H9 (cell line): ENCODE measurements around the gene POLD3. TPM values are rescaled to one million over a fixed set of nuclear protein-coding genes. Genes with fewer than 3 reads are reported as not detected.

Experiments
- DNase-seq: peaks from one replicate; pipeline ENCODE4 v3.0.0-alpha.2; 2017
- H2AFZ ChIP-seq: one replicate; pipeline ENCODE4 v1.6.1; 2013; ENCODE audit warnings: mild to moderate bottlenecking, low read length, control low read depth, moderate library complexity
- H2AK5ac ChIP-seq: 2 replicates; pipeline ENCODE4 v1.6.1; 2013; ENCODE audit warnings: low read length, control low read depth, mixed read lengths; ENCODE audit not compliant: insufficient read length
- H2BK120ac ChIP-seq: one replicate; pipeline ENCODE4 v1.6.1; 2013; ENCODE audit warnings: low read depth, mild to moderate bottlenecking, low read length, control low read depth, inconsistent platforms; ENCODE audit not compliant: poor library complexity, severe bottlenecking
- H2BK12ac ChIP-seq: 2 replicates; pipeline ENCODE4 v1.6.1; 2013; ENCODE audit warnings: low read length, control low read depth, mixed read lengths, low read depth; ENCODE audit not compliant: insufficient read length
- H2BK15ac ChIP-seq: 2 replicates; pipeline ENCODE4 v1.6.1; 2013; ENCODE audit warnings: low read depth, low read length, control low read depth
- H2BK20ac ChIP-seq: one replicate; pipeline ENCODE4 v1.6.1; 2013; ENCODE audit warnings: low read depth, mild to moderate bottlenecking, low read length, control low read depth, inconsistent platforms; ENCODE audit not compliant: poor library complexity, severe bottlenecking
- H2BK5ac ChIP-seq: 2 replicates; pipeline ENCODE4 v1.6.1; 2013; ENCODE audit warnings: low read length, control low read depth, mixed read lengths; ENCODE audit not compliant: insufficient read length
- H3K14ac ChIP-seq: 2 replicates; pipeline ENCODE4 v1.6.1; 2013; ENCODE audit warnings: low read length, control low read depth; ENCODE audit not compliant: insufficient read depth
- H3K18ac ChIP-seq: 2 replicates; pipeline ENCODE4 v1.6.1; 2013; ENCODE audit warnings: low read depth, mild to moderate bottlenecking, mixed read lengths, low read length, control low read depth; ENCODE audit not compliant: insufficient read length
- H3K23ac ChIP-seq: 2 replicates; pipeline ENCODE4 v1.6.1; 2013; ENCODE audit warnings: low read length, control low read depth, mixed read lengths, low read depth; ENCODE audit not compliant: insufficient read length
- H3K23me2 ChIP-seq: 2 replicates; pipeline ENCODE4 v1.6.1; 2013; ENCODE audit warnings: low read depth, mild to moderate bottlenecking, mixed read lengths, low read length, control low read depth; ENCODE audit not compliant: insufficient read length, poor library complexity, severe bottlenecking
- H3K27ac ChIP-seq: 2 replicates; pipeline ENCODE4 v1.5.1; 2013; ENCODE audit warnings: low read length, control low read depth, mixed read lengths, low read depth; ENCODE audit not compliant: insufficient read length
- H3K27me3 ChIP-seq: 2 replicates; pipeline ENCODE4 v1.6.1; 2013; ENCODE audit warnings: low read length, control low read depth, inconsistent platforms; ENCODE audit not compliant: insufficient read depth
- H3K4ac ChIP-seq: 2 replicates; pipeline ENCODE4 v1.6.1; 2013; ENCODE audit warnings: low read depth, mild to moderate bottlenecking, control low read depth, inconsistent platforms, low read length, moderate library complexity
- H3K4me1 ChIP-seq: 2 replicates; pipeline ENCODE4 v1.6.1; 2013; ENCODE audit warnings: low read length, control low read depth, inconsistent platforms; ENCODE audit not compliant: insufficient read depth
- H3K4me2 ChIP-seq: 2 replicates; pipeline ENCODE4 v1.6.1; 2013; ENCODE audit warnings: low read length, control low read depth, mixed read lengths; ENCODE audit not compliant: insufficient read length, insufficient read depth
- H3K56ac ChIP-seq: 2 replicates; pipeline ENCODE4 v1.6.1; 2013; ENCODE audit warnings: low read depth, mild to moderate bottlenecking, mixed read lengths, low read length, control low read depth; ENCODE audit not compliant: insufficient read length
- H3K79me1 ChIP-seq: 2 replicates; pipeline ENCODE4 v1.6.1; 2013; ENCODE audit warnings: low read depth, mild to moderate bottlenecking, moderate library complexity, low read length, control low read depth, inconsistent platforms; ENCODE audit not compliant: insufficient read depth, poor library complexity, severe bottlenecking
- H3K79me2 ChIP-seq: 2 replicates; pipeline ENCODE4 v1.6.1; 2013; ENCODE audit warnings: low read length, control low read depth, inconsistent platforms; ENCODE audit not compliant: insufficient read depth
- H3K9ac ChIP-seq: 2 replicates; pipeline ENCODE4 v1.6.1; 2013; ENCODE audit warnings: low read length, control low read depth, mixed read lengths; ENCODE audit not compliant: insufficient read length; ENCODE audit errors: extremely low read depth
- H3K9me3 ChIP-seq: one replicate; pipeline ENCODE4 v1.6.1; 2013; ENCODE audit warnings: low read depth, low read length, inconsistent platforms; ENCODE audit not compliant: control insufficient read depth
- H3T11ph ChIP-seq: one replicate; pipeline ENCODE4 v1.6.1; 2013; ENCODE audit warnings: mild to moderate bottlenecking, low read length, control low read depth, inconsistent platforms
- H4K20me1 ChIP-seq: one replicate; pipeline ENCODE4 v1.6.1; 2013; ENCODE audit not compliant: control insufficient read depth, insufficient read length, insufficient read depth
- H4K5ac ChIP-seq: 2 replicates; pipeline ENCODE4 v1.6.1; 2013; ENCODE audit warnings: low read depth, mild to moderate bottlenecking, mixed read lengths, low read length, control low read depth; ENCODE audit not compliant: insufficient read length
- H4K8ac ChIP-seq: replicated peaks from 2 replicates; pipeline ENCODE4 v1.6.1; 2013; ENCODE audit warnings: low read length, control low read depth, mixed read lengths, low read depth; ENCODE audit not compliant: insufficient read length
- H4K91ac ChIP-seq: 2 replicates; pipeline ENCODE4 v1.6.1; 2013; ENCODE audit warnings: low read depth, mild to moderate bottlenecking, moderate library complexity, mixed read lengths, low read length, control low read depth; ENCODE audit not compliant: insufficient read length
- H3K27ac Mint-ChIP-seq, 3 experiments: 2 replicates in 2 of 3; 3 replicates in 1 of 3; pipeline ENCODE4 v1.8.0; 2020 to 2021; ENCODE audit warnings: mixed read lengths in 3 of 3, mild to moderate bottlenecking in 1 of 3, moderate library complexity in 1 of 3
- H3K27me3 Mint-ChIP-seq: 2 replicates; pipeline ENCODE4 v1.8.0; 2021; ENCODE audit warnings: low read depth, mild to moderate bottlenecking, moderate library complexity, mixed read lengths
- H3K36me3 Mint-ChIP-seq, 3 experiments: 2 replicates in 2 of 3; 3 replicates in 1 of 3; pipeline ENCODE4 v1.8.0; 2020 to 2021; ENCODE audit warnings: low read depth in 3 of 3, mixed read lengths in 3 of 3; ENCODE audit not compliant: insufficient read depth in 1 of 3
- H3K4me1 Mint-ChIP-seq, 2 experiments: 2 replicates each; pipeline ENCODE4 v1.8.0; 2020; ENCODE audit warnings: mixed read lengths in 2 of 2
- H3K4me3 Mint-ChIP-seq, 2 experiments: 2 replicates in 1 of 2; 3 replicates in 1 of 2; pipeline ENCODE4 v1.8.0; 2020 to 2021; ENCODE audit warnings: mild to moderate bottlenecking in 2 of 2, mixed read lengths in 2 of 2, moderate library complexity in 1 of 2
- H3K9me3 Mint-ChIP-seq, 2 experiments: 2 replicates in 1 of 2; 3 replicates in 1 of 2; pipeline ENCODE4 v1.8.0; 2020; ENCODE audit warnings: mild to moderate bottlenecking in 2 of 2, mixed read lengths in 2 of 2, moderate library complexity in 1 of 2
- WGBS: extraction: QIAGEN DNeasy Blood & Tissue Kit; methylation state at CpG from one replicate; pipeline ENCODE4 v1.1.7; 2013; ENCODE audit warnings: missing lambda C conversion rate, low lambda C conversion rate, mixed read lengths; ENCODE audit not compliant: insufficient read length; ENCODE audit errors: extremely low coverage; 5-methylcytosine and 5-hydroxymethylcytosine counted together
- total RNA-seq: library from RNA; stranded (reverse); gene quantifications from 2 replicates; pipeline ENCODE4 v1.2.1, GENCODE V29; 2021
- TF ChIP-seq, protein P1 (sequence below): fragments of 200-600 bp; sonication (generic); conservative IDR thresholded peaks from 3 replicates; pipeline ENCODE4 v1.8.0; 2021; ENCODE audit warnings: antibody characterized with exemption, mild to moderate bottlenecking

Gene POLD3
- total RNA-seq, 1 experiment from 2014 or later, result 34.1 TPM

DNA sequence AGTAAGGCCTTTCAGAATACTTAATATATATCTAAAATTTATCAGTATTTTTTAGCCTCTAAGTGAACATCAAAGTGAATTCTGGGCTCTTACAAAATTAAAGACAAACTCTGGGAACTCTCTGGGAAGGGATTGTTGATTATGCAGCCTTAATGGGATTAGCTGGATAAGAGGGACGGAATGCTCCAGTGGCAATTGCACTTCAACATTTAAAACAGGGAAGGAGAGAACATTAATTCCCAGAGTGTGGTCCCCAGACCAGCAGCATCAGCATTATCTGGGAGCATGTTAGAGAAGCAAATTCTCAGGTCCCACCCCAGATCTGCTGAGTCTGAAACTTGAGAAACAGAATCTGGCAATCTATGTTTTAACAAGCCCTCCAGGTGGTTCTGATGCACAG lies 46.5 kb downstream of the POLD3 start:
- no peak overlapping the region for H4K91ac ChIP-seq
- H3K36me3 Mint-ChIP-seq, result peaks cover 10 to 59% (median 40%) of the 10 kb centered on the region in 3 experiments
- H3T11ph ChIP-seq, result no peak overlapping the region
- DNase-seq, result no peak
- no peak overlapping the region for H2BK12ac ChIP-seq
- TF ChIP-seq, protein P1, sequence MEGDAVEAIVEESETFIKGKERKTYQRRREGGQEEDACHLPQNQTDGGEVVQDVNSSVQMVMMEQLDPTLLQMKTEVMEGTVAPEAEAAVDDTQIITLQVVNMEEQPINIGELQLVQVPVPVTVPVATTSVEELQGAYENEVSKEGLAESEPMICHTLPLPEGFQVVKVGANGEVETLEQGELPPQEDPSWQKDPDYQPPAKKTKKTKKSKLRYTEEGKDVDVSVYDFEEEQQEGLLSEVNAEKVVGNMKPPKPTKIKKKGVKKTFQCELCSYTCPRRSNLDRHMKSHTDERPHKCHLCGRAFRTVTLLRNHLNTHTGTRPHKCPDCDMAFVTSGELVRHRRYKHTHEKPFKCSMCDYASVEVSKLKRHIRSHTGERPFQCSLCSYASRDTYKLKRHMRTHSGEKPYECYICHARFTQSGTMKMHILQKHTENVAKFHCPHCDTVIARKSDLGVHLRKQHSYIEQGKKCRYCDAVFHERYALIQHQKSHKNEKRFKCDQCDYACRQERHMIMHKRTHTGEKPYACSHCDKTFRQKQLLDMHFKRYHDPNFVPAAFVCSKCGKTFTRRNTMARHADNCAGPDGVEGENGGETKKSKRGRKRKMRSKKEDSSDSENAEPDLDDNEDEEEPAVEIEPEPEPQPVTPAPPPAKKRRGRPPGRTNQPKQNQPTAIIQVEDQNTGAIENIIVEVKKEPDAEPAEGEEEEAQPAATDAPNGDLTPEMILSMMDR, result no peak
- H2BK15ac ChIP-seq, result no peak overlapping the region
- H3K79me1 ChIP-seq, result no peaks in the 10 kb centered on the region
- H3K9ac ChIP-seq, result no peak overlapping the region
- no peak overlapping the region for H4K5ac ChIP-seq
- H3K4me3 Mint-ChIP-seq, result no peak overlapping the region
- H2AK5ac ChIP-seq, result no peak overlapping the region
- H3K79me2 ChIP-seq, result no peaks in the 10 kb centered on the region
- no peaks in the 10 kb centered on the region for H3K9me3 ChIP-seq
- H3K4me1 ChIP-seq, result no peaks in the 10 kb centered on the region
- H4K20me1 ChIP-seq, result no peaks in the 10 kb centered on the region
- H2BK20ac ChIP-seq, result no peak overlapping the region
- no peak overlapping the region for H3K27ac ChIP-seq
- H3K27me3 ChIP-seq, result no peaks in the 10 kb centered on the region
- H3K18ac ChIP-seq, result no peak overlapping the region
- no peak overlapping the region for H3K4me2 ChIP-seq
- no CpG with 5 or more reads among the region's 1 CpG for WGBS
- no peak overlapping the region for H3K27ac Mint-ChIP-seq
- H3K23ac ChIP-seq, result no peak overlapping the region
- H3K14ac ChIP-seq, result no peak overlapping the region
- no peaks in the 10 kb centered on the region for H3K23me2 ChIP-seq
- H2BK5ac ChIP-seq, result no peak overlapping the region
- no peak overlapping the region for H2BK120ac ChIP-seq
- H3K9me3 Mint-ChIP-seq, result no peaks in the 10 kb centered on the region
- H4K8ac ChIP-seq, result no peak overlapping the region
- H2AFZ ChIP-seq, result no peak overlapping the region
- no peaks in the 10 kb centered on the region for H3K27me3 Mint-ChIP-seq
- H3K4ac ChIP-seq, result no peak overlapping the region
- no peaks in the 10 kb centered on the region for H3K4me1 Mint-ChIP-seq
- H3K56ac ChIP-seq, result no peak overlapping the region
